ENCODE measurements around the gene FRMD8.

The FRMD8 gene

GRCh38 chr11:65399249-65399648 is 12.8 kb downstream of the FRMD8 start:
- POLR2A ChIA-PET = interaction anchor here (0.6 to 1.5 kb wide), 2 partner anchors 103 to 109 kb away, joined by 5 to 6 read pairs; no protein-coding TSS in a partner anchor
- TF ChIP-seq, protein P1, sequence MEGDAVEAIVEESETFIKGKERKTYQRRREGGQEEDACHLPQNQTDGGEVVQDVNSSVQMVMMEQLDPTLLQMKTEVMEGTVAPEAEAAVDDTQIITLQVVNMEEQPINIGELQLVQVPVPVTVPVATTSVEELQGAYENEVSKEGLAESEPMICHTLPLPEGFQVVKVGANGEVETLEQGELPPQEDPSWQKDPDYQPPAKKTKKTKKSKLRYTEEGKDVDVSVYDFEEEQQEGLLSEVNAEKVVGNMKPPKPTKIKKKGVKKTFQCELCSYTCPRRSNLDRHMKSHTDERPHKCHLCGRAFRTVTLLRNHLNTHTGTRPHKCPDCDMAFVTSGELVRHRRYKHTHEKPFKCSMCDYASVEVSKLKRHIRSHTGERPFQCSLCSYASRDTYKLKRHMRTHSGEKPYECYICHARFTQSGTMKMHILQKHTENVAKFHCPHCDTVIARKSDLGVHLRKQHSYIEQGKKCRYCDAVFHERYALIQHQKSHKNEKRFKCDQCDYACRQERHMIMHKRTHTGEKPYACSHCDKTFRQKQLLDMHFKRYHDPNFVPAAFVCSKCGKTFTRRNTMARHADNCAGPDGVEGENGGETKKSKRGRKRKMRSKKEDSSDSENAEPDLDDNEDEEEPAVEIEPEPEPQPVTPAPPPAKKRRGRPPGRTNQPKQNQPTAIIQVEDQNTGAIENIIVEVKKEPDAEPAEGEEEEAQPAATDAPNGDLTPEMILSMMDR (IDR thresholded peaks at IDR 0.05; ENCODE audit: control extremely low read depth, extremely low read depth, low read depth, missing control alignments) = no peak
- DNase-seq (ENCODE audit: extremely low spot score) = no peak
- CTCF ChIA-PET = interaction anchor here (9.6 kb wide), 1 partner anchor 18 kb away, joined by 85 read pairs; no protein-coding TSS in a partner anchor

DNA sequence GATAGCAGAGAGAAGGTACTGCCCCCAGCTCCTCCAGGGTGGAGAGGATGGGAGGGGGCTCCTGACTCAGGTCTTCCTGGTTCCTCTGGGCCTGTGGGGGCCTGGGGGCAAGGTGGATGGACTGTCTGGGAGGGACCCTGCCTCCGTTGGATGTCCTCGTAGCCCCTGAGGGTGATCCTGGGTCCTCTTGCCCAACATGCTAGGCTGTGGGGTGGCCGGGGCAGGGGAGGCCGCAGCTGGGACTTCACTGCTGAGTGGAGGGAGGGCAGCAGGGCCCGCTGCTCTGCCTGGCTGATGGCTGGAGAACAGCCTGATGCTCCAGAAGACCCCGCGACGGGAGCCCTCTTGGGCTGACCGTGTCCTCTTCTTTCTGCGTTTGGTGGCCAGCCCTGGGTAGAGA is 13.4 kb downstream of the FRMD8 start:
- ChIA-PET POLR2A (interaction anchor here (1.4 kb wide), 1 partner anchor 13 kb away, joined by 4 read pairs; the partner anchor contains the start of gene FRMD8), CTCF (interaction anchor here (0.9 to 9.6 kb wide), 2 partner anchors 9 to 18 kb away, joined by 3 to 85 read pairs; no protein-coding TSS in a partner anchor)
- DNase-seq (ENCODE audit: extremely low spot score) = no peak
- TF ChIP-seq, protein P1 (IDR thresholded peaks at IDR 0.05; ENCODE audit: control extremely low read depth, extremely low read depth, low read depth, missing control alignments) = no peak

DNA sequence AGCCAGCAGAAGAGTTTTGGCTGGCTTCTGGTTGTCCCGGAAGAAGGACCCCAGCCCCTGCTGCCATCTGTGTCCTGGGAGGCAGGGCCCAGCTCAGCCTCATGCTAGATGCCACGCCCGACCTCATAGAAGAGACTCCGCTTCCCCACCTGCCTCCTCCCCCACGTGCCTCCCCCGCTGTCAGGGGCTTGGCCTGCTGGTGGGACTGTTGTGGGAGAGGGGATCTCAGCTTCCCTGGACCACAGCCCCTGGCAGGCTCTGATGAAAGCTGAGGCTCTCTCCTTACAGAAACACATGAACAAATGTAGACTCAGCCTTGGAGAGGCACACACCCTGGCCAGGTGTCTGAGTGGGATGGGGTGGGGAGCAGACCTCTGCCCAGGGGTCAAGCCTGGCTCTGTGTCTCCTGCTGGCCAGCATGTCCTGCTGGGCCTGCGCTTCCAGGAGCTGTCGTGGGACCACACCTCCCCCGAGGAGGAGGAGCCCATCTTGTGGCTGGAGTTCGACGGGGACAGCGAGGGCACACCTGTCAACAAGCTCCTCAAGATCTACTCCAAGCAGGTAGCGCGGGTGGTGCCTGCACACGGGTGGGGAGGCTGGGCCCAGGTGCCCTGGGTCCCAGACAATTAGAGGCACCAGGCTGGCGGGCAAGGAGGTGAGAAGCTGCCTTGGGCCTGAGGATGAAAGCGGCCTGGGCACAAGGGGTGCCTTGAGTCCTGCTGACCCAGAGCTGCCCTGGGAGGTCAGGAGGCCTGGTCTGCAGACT is 14.1 kb downstream of the FRMD8 start:
- ChIA-PET POLR2A (interaction anchor here (1.1 to 1.4 kb wide), 3 partner anchors 13 to 105 kb away, joined by 4 read pairs; partner anchors contain the start of genes FRMD8 and NEAT1), CTCF (interaction anchor here (0.9 to 9.6 kb wide), 2 partner anchors 10 to 17 kb away, joined by 3 to 85 read pairs; no protein-coding TSS in a partner anchor)

DNA sequence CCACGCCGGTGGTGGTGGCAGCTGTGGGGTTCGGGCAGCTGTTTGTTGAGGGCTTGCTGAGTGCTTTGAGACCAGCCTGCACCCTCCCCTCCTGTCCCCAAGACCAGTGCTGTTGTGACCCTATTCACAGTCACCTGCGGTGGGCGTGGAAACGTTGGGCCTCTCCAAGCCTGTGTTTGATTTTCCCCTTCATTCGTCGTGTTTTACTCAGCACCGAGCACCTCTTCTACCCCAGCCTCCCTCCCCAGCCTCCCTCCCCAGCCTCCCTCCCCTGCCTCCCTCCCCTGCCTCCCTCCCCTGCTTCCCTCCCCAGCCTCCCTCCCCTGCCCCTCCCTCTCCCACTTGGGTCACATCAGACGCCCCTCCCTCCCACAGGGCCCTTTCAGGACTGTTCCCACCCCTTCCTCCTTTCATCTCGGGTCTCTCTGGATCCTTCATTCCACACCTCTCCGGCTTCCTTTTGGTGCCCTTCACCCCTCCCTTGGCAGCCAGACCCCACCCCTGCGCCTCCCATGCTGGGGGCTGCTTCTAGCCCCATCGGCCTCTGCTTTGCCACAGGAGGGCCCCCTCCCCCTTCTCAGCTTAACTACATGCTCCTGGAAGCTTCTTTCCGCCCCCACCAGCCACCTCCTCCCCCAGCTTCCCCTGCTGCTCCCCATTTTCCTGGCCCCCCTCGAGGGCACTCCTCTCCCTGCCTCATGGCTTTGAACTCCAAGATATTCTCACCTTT is 14.8 kb downstream of the FRMD8 start:
- no peak for DNase-seq (ENCODE audit: extremely low spot score)
- CTCF ChIA-PET = interaction anchor here (0.9 to 9.6 kb wide), 2 partner anchors 11 to 16 kb away, joined by 3 to 85 read pairs; no protein-coding TSS in a partner anchor
- POLR2A ChIA-PET = interaction anchor here (0.7 to 1.4 kb wide), 4 partner anchors 14 to 110 kb away, joined by 3 to 4 read pairs (median 4); partner anchors contain the start of genes FRMD8 and NEAT1
- TF ChIP-seq, protein P1 (IDR thresholded peaks at IDR 0.05; ENCODE audit: control extremely low read depth, extremely low read depth, low read depth, missing control alignments) = no peak

More for the DNA sequence above, 14.1 kb downstream of the FRMD8 start:
- TF ChIP-seq, protein P1 (IDR thresholded peaks at IDR 0.05; ENCODE audit: control extremely low read depth, extremely low read depth, low read depth, missing control alignments) = no peak
- no peak for DNase-seq (ENCODE audit: extremely low spot score)

DNA sequence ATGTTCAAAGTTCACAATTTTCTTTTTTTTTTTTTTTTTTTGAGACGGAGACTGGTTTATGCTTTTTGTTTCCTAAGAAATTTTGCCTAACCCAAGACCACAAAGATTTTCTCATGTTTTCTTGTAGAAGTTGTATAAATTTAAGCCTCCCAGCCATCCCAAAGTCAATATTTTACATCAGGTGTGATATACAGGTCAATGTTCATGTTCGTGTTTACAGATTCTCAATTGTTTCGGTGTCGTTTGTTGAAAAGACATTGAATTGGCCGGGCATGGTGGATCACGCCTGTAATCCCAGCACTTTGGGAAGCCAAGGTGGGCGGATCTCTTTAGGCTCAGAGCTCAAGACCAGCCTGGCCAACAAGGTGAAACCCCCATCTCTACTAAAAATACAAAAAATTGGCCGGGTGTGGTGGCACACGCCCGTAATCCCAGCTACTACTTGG is 15.4 kb downstream of the FRMD8 start:
- CTCF ChIA-PET = interaction anchor here (0.7 to 9.6 kb wide), 2 partner anchors 15 to 16 kb away, joined by 3 to 85 read pairs; no protein-coding TSS in a partner anchor
- POLR2A ChIA-PET = interaction anchor here (0.7 to 3.1 kb wide), 3 partner anchors 106 to 274 kb away, joined by 3 to 17 read pairs (median 3); no protein-coding TSS in a partner anchor
- TF ChIP-seq, protein P1 (IDR thresholded peaks at IDR 0.05; ENCODE audit: control extremely low read depth, extremely low read depth, low read depth, missing control alignments) = no peak
- DNase-seq (ENCODE audit: extremely low spot score) = no peak

- DNase-seq (ENCODE audit: extremely low spot score) = no peak
- ChIA-PET POLR2A (interaction anchor here (0.7 to 3.1 kb wide), 3 partner anchors 20 to 275 kb away, joined by 3 to 17 read pairs (median 4); partner anchors contain the start of gene NEAT1), CTCF (interaction anchor here (1.2 to 9.6 kb wide), 2 partner anchors 15 to 69 kb away, joined by 3 to 85 read pairs; no protein-coding TSS in a partner anchor)
- TF ChIP-seq, protein P1 (IDR thresholded peaks at IDR 0.05; ENCODE audit: control extremely low read depth, extremely low read depth, low read depth, missing control alignments) = no peak
These were observed 16.4 kb downstream of the FRMD8 start for GRCh38 chr11:65402790-65403189.

All from GM10248 (cell line).